ENCODE results near the gene MVB12A. TPM values are rescaled to one million over a fixed set of nuclear protein-coding genes. Genes with fewer than 3 reads are reported as not detected.

Gene MVB12A
- polyA plus RNA-seq, 2 of the 4 experiments (the other 2 are of a cell fraction), result 19.1 to 30.2 TPM

DNA sequence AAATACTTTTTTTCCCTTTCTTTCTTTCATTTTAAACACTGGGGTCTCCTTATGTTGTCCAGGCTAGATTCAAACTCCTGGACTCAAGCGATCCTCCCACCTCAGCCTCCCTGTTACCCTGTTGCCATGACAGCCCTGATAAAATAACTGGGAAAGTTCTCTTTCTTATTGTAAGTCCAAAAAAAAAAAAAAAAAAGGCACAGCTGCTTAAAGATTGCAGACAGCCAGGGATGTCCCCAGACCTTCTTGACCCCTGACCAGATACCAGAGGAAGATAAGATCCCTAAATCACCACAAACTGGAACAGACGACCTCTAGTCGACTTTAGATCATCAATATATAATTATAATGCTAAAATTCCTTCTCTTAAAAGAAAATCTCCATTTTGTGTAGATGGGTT is 1.1 kb upstream of the MVB12A start (continued):
- TF ChIP-seq, protein P1, sequence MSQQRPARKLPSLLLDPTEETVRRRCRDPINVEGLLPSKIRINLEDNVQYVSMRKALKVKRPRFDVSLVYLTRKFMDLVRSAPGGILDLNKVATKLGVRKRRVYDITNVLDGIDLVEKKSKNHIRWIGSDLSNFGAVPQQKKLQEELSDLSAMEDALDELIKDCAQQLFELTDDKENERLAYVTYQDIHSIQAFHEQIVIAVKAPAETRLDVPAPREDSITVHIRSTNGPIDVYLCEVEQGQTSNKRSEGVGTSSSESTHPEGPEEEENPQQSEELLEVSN (IDR thresholded peaks at IDR 0.05; ENCODE audit: borderline replicate concordance, low read depth), result no peak
- no peak for TF ChIP-seq ZC3H11A (IDR thresholded peaks at IDR 0.05)

DNA sequence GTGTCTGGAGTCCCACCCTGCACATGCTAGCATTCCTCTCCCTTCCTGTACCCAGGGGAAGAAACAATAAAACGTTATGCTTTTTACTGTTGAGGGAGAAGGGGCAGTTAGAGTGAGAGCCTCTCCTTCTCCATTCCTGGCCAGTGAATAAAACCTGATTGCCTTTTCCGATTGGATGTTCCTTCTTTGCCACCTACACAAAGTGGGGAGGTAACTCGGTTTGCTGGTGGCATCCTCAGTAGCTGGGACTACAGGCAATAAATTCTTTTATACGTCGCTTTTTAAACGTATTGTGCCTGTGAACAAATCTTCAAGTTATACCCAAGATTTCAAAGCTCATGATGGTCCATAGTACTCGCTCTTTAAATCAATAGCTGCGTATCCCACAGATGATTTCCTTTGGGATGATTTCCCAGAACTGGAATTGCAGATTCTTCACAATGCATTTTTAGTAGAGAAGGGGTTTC is 660 bp upstream of the MVB12A start:
- TF ChIP-seq RARB (CRISPR knock-in tag; IDR thresholded peaks at IDR 0.05), result no peak
- TF ChIP-seq RFX5 (IDR thresholded peaks at IDR 0.05), result no peak
- TF ChIP-seq NR3C1 (IDR thresholded peaks at IDR 0.05), result no peak
- POLR2A ChIA-PET, result interaction anchor here (0.7 to 1.2 kb wide), 6 partner anchors 8 to 440 kb away, joined by 3 to 5 read pairs (median 3); partner anchors contain the start of genes GTPBP3, RPL18A and TMEM221
- Histone ChIP-seq H3K4me3 (peak overlapping the region; percentile 52), H3K4me2 (peak overlapping the region; percentile 73), H3K9me3 (no peaks in the 10 kb centered on the region), H3K27ac (peak overlapping the region; percentile 72 to 90), H3K4me1 (0 out of 3 replicates have a peak, but pooled peaks cover 4% of the 10 kb centered on the region)
- FAIRE-seq (no peak), ATAC-seq (no peak), DNase-seq (ENCODE audit: low read depth in 1 of 2, low spot score in 1 of 2) (no peak)
- CTCF ChIA-PET, result interaction anchor here (1.0 to 1.6 kb wide), 4 partner anchors 9 to 33 kb away, joined by 3 to 6 read pairs (median 6); partner anchors contain the start of genes CCDC194 and TMEM221
- under 1% methylated on average over 8 of the region's 8 CpGs for WGBS (ENCODE audit: missing lambda C conversion rate)

DNA sequence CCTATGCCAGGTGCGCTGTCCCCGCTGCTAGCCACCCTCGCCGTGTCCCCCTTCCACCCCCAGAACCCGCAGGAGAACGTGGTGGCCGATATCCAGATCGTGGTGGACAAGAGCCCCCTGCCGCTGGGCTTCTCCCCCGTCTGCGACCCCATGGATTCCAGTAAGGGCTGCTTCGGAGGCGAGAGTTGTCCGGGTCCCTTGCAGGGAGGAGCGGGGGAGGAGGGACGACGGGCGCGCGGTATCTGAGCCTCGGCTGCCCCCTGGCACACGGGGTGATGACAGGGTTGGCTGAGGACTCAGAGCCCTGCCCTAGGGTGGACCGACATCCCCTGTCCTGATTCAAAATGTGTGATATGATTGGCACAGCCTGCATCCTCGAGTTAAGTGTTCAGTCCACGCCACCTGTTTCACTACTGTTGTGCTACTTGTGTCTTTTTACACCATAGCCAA is 653 bp downstream of the MVB12A start:
- peak in 1 of 2 experiments; percentile 46 for DNase-seq (ENCODE audit: low read depth in 1 of 2, low spot score in 1 of 2)
- Histone ChIP-seq H3K4me1 (peaks cover 12% of the 10 kb centered on the region; the same call in 2 of the 3 replicates), H3K4me3 (peak overlapping the region; percentile 95), H3K4me2 (peak overlapping the region; percentile 84), H3K9me3 (no peaks in the 10 kb centered on the region), H3K27ac (peak overlapping the region; percentile 82 to 93)
- no peak for FAIRE-seq
- ATAC-seq, result peak; percentile 65 to 71; a peak in 5 of 6 replicates
- TF ChIP-seq, protein P2, sequence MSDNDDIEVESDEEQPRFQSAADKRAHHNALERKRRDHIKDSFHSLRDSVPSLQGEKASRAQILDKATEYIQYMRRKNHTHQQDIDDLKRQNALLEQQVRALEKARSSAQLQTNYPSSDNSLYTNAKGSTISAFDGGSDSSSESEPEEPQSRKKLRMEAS (IDR thresholded peaks at IDR 0.05), result 0 out of 2 replicates have a peak, but pooled peaks have one; percentile 14
- TF ChIP-seq, protein P3, sequence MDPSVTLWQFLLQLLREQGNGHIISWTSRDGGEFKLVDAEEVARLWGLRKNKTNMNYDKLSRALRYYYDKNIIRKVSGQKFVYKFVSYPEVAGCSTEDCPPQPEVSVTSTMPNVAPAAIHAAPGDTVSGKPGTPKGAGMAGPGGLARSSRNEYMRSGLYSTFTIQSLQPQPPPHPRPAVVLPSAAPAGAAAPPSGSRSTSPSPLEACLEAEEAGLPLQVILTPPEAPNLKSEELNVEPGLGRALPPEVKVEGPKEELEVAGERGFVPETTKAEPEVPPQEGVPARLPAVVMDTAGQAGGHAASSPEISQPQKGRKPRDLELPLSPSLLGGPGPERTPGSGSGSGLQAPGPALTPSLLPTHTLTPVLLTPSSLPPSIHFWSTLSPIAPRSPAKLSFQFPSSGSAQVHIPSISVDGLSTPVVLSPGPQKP (IDR thresholded peaks at IDR 0.05; ENCODE audit: low read depth, low read length), result no peak
- WGBS (ENCODE audit: missing lambda C conversion rate), result 8% methylated on average over 12 of the region's 25 CpGs
- ChIA-PET POLR2A (interaction anchor here (1.0 kb wide), 1 partner anchor 28 kb away, joined by 3 read pairs; the partner anchor contains the start of gene TMEM221), CTCF (interaction anchor here (0.6 to 1.6 kb wide), 4 partner anchors 21 to 112 kb away, joined by 3 to 6 read pairs (median 3); partner anchors contain the start of gene DDA1)

DNA sequence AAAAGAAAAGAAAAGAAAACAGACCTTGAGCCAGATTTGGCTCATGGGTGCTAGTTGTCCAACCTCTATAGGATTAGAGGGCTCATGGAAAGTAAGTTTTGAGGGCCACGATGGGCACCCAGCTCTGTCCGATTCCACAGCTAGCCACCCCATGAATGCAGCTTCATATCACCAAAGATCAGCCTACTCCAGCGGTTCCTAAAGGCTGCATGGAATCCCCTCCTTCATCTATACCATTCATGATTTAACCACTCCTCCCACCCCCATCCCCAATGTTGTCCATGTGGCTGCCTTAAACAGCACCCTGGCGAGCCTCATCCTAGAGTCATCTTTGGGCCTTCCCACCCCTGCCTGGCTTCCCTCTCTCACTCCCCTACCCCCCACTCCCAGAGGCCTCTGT is 2.1 kb downstream of the MVB12A start:
- H3K9me3 ChIP-seq, result no peaks in the 10 kb centered on the region
- ChIA-PET POLR2A (no interaction called here), CTCF (interaction anchor here (0.8 to 1.5 kb wide), 3 partner anchors 10 to 113 kb away, joined by 3 read pairs; partner anchors contain the start of gene DDA1)
- WGBS (ENCODE audit: missing lambda C conversion rate), result 97% methylated on average over 3 of the region's 4 CpGs
- no peak overlapping the region for H3K4me3 ChIP-seq
- FAIRE-seq (no peak), ATAC-seq (no peak), DNase-seq (ENCODE audit: low read depth in 1 of 2, low spot score in 1 of 2) (no peak)
- H3K27ac ChIP-seq, result no peak overlapping the region
- H3K4me1 ChIP-seq, result peaks cover 12% of the 10 kb centered on the region; the same call in 2 of the 3 replicates
- TF ChIP-seq, protein P4, sequence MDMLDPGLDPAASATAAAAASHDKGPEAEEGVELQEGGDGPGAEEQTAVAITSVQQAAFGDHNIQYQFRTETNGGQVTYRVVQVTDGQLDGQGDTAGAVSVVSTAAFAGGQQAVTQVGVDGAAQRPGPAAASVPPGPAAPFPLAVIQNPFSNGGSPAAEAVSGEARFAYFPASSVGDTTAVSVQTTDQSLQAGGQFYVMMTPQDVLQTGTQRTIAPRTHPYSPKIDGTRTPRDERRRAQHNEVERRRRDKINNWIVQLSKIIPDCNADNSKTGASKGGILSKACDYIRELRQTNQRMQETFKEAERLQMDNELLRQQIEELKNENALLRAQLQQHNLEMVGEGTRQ (IDR thresholded peaks at IDR 0.05), result no peak
- TF ChIP-seq CHD2 (IDR thresholded peaks at IDR 0.05; ENCODE audit: low read length, partially characterized antibody) (no peak), EHMT2 (IDR thresholded peaks at IDR 0.05; ENCODE audit: low read depth) (no peak), ZSCAN20 (CRISPR knock-in tag; IDR thresholded peaks at IDR 0.05) (no peak), NR3C1 (IDR thresholded peaks at IDR 0.05) (no peak), BHLHE40 (IDR thresholded peaks at IDR 0.05; ENCODE audit: low read depth, low read length) (no peak), HOXA7 (CRISPR knock-in tag; IDR thresholded peaks at IDR 0.05) (no peak), ESRRA (IDR thresholded peaks at IDR 0.05; ENCODE audit: borderline replicate concordance, low read length) (no peak), CBX8 (IDR thresholded peaks at IDR 0.05) (no peak), RAD21 (conservative IDR thresholded peaks at IDR 0.05 in 1 of 2, IDR thresholded peaks at IDR 0.05 in 1 of 2) (no peak)
- H3K4me2 ChIP-seq, result no peak overlapping the region
